ENCODE results near the gene MTR. TPM values are rescaled to one million over a fixed set of nuclear protein-coding genes. Genes with fewer than 3 reads are reported as not detected.

MTR gene
- total RNA-seq, 1 experiment from 2014 or later: 35.5 TPM

GRCh38 chr1:236868625-236869467 lies 73.8 kb downstream of the MTR start:
- Histone ChIP-seq H2BK12ac (ENCODE audit: insufficient read length, low read depth, low read length) (no peak overlapping the region), H3K9ac (ENCODE audit: extremely low read depth, insufficient read length, low read length) (no peak overlapping the region), H2AFZ (ENCODE audit: low read length) (no peak overlapping the region), H3K14ac (ENCODE audit: insufficient read depth, low read length) (no peak overlapping the region), H3K4me1 (ENCODE audit: insufficient read depth, low read length) (no peaks in the 10 kb centered on the region), H2AK5ac (ENCODE audit: insufficient read length, low read length) (no peak overlapping the region), H3K79me1 (ENCODE audit: insufficient read depth, low read depth, low read length, poor library complexity, severe bottlenecking) (no peaks in the 10 kb centered on the region), H4K91ac (ENCODE audit: insufficient read length, low read depth, low read length) (no peak overlapping the region), H2BK15ac (ENCODE audit: low read depth, low read length) (no peak overlapping the region), H3K79me2 (ENCODE audit: insufficient read depth, low read length) (no peaks in the 10 kb centered on the region), H2BK5ac (ENCODE audit: insufficient read length, low read length) (no peak overlapping the region), H3K18ac (ENCODE audit: insufficient read length, low read depth, low read length) (no peak overlapping the region), H3K56ac (ENCODE audit: insufficient read length, low read depth, low read length) (no peak overlapping the region), H4K5ac (ENCODE audit: insufficient read length, low read depth, low read length) (no peak overlapping the region), H2BK20ac (ENCODE audit: low read depth, low read length, poor library complexity, severe bottlenecking) (no peak overlapping the region), H3K23me2 (ENCODE audit: insufficient read length, low read depth, low read length, poor library complexity, severe bottlenecking) (no peaks in the 10 kb centered on the region), H3T11ph (ENCODE audit: low read length) (no peak overlapping the region), H3K27me3 (ENCODE audit: insufficient read depth, low read length) (no peaks in the 10 kb centered on the region), H4K8ac (replicated peaks; ENCODE audit: insufficient read length, low read depth, low read length) (no peak overlapping the region), H3K9me3 (ENCODE audit: control insufficient read depth, low read depth, low read length) (no peaks in the 10 kb centered on the region), H3K27ac (ENCODE audit: insufficient read length, low read depth, low read length) (no peak overlapping the region), H4K20me1 (ENCODE audit: control insufficient read depth, insufficient read depth, insufficient read length) (no peaks in the 10 kb centered on the region), H2BK120ac (ENCODE audit: low read depth, low read length, poor library complexity, severe bottlenecking) (no peak overlapping the region), H3K4ac (ENCODE audit: low read depth, low read length) (no peak overlapping the region), H3K4me2 (ENCODE audit: insufficient read depth, insufficient read length, low read length) (no peak overlapping the region), H3K23ac (ENCODE audit: insufficient read length, low read depth, low read length) (no peak overlapping the region)
- peaks cover 2 to 7% of the 10 kb centered on the region in 2 experiments; a peak in 2 of 4 replicates for H3K4me1 Mint-ChIP-seq
- H3K4me3 Mint-ChIP-seq: no peak overlapping the region
- TF ChIP-seq, protein P1, sequence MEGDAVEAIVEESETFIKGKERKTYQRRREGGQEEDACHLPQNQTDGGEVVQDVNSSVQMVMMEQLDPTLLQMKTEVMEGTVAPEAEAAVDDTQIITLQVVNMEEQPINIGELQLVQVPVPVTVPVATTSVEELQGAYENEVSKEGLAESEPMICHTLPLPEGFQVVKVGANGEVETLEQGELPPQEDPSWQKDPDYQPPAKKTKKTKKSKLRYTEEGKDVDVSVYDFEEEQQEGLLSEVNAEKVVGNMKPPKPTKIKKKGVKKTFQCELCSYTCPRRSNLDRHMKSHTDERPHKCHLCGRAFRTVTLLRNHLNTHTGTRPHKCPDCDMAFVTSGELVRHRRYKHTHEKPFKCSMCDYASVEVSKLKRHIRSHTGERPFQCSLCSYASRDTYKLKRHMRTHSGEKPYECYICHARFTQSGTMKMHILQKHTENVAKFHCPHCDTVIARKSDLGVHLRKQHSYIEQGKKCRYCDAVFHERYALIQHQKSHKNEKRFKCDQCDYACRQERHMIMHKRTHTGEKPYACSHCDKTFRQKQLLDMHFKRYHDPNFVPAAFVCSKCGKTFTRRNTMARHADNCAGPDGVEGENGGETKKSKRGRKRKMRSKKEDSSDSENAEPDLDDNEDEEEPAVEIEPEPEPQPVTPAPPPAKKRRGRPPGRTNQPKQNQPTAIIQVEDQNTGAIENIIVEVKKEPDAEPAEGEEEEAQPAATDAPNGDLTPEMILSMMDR (conservative IDR thresholded peaks at IDR 0.05): peak; percentile 95
- H3K36me3 Mint-ChIP-seq (ENCODE audit: insufficient read depth in 1 of 3, low read depth in 3 of 3): peaks cover 16 to 25% (median 22%) of the 10 kb centered on the region in 3 experiments; a peak in 6 of 7 replicates
- DNase-seq: peak; percentile 67
- H3K9me3 Mint-ChIP-seq: no peaks in the 10 kb centered on the region; a peak in 1 of 5 replicates
- WGBS (ENCODE audit: extremely low coverage, insufficient read length, low lambda C conversion rate): no CpG with 5 or more reads among the region's 6 CpGs
- no peak overlapping the region for H3K27ac Mint-ChIP-seq
- no peaks in the 10 kb centered on the region for H3K27me3 Mint-ChIP-seq (ENCODE audit: low read depth)
